Activated CD4-positive, alpha-beta memory T cell treated with anti-CD3 and anti-CD28 coated beads, Interleukin-2, amount 10 ng/mL, durations not matched to agents 7 days and 5 days (primary cell): Measurements from ENCODE around the gene SH2D4B. TPM values are rescaled to one million over a fixed set of nuclear protein-coding genes. Genes with fewer than 3 reads are reported as not detected.

Experiments used
- CTCF ChIA-PET: fragments of 350-600 bp; sonication (Branson Sonifier 250); formaldehyde crosslinking; loops from one replicate; lab custom pipeline; 2021; ENCODE audit warnings: antibody characterized with exemption, inconsistent platforms; lab: Charles Lee
- POLR2A ChIA-PET: fragments of 350-600 bp; sonication (Branson Sonifier 250); formaldehyde crosslinking; loops from one replicate; lab custom pipeline; 2021; ENCODE audit warnings: antibody characterized with exemption; lab: Charles Lee
- DNase-seq: peaks from one replicate; pipeline ENCODE4 v3.0.0-alpha.2; 2020
- H3K27ac Mint-ChIP-seq: one replicate; pipeline ENCODE4 v1.8.0; 2021; ENCODE audit warnings: mild to moderate bottlenecking, mixed read lengths
- H3K27me3 Mint-ChIP-seq: one replicate; pipeline ENCODE4 v1.8.0; 2021; ENCODE audit warnings: mixed read lengths
- H3K36me3 Mint-ChIP-seq: one replicate; pipeline ENCODE4 v1.8.0; 2021; ENCODE audit warnings: low read depth, mixed read lengths
- H3K4me1 Mint-ChIP-seq: one replicate; pipeline ENCODE4 v1.8.0; 2021; ENCODE audit warnings: mixed read lengths
- H3K4me3 Mint-ChIP-seq: one replicate; pipeline ENCODE4 v1.8.0; 2021; ENCODE audit warnings: mild to moderate bottlenecking, mixed read lengths
- H3K9me3 Mint-ChIP-seq: one replicate; pipeline ENCODE4 v1.8.0; 2021; ENCODE audit warnings: mixed read lengths
- total RNA-seq, 2 experiments: library from RNA; stranded (reverse); gene quantifications; one replicate each; pipeline ENCODE4 v1.2.3, GENCODE V29; 2021

SH2D4B gene
- total RNA-seq, 2 experiments from 2014 or later: 0.13 to 0.15 TPM

- DNase-seq: peak; percentile 70
- Mint-ChIP-seq H3K27me3 (no peaks in the 10 kb centered on the region), H3K4me1 (peaks cover 97% of the 10 kb centered on the region), H3K36me3 (peaks cover 74% of the 10 kb centered on the region), H3K9me3 (peaks cover 8% of the 10 kb centered on the region), H3K27ac (peak overlapping the region; percentile 92), H3K4me3 (peak overlapping the region; percentile 52)
- CTCF ChIA-PET: interaction anchor here (0.9 to 17.8 kb wide), 9 partner anchors 9 to 121 kb away, joined by 3 to 414 read pairs (median 4); partner anchors contain the start of genes PRXL2A and TSPAN14
- POLR2A ChIA-PET: interaction anchor here (0.8 to 11.4 kb wide), 9 partner anchors 12 to 55 kb away, joined by 3 to 333 read pairs (median 4); partner anchors contain the start of gene TSPAN14
These were observed 38.6 kb upstream of the SH2D4B start for GRCh38 chr10:80498833-80499741.

DNA sequence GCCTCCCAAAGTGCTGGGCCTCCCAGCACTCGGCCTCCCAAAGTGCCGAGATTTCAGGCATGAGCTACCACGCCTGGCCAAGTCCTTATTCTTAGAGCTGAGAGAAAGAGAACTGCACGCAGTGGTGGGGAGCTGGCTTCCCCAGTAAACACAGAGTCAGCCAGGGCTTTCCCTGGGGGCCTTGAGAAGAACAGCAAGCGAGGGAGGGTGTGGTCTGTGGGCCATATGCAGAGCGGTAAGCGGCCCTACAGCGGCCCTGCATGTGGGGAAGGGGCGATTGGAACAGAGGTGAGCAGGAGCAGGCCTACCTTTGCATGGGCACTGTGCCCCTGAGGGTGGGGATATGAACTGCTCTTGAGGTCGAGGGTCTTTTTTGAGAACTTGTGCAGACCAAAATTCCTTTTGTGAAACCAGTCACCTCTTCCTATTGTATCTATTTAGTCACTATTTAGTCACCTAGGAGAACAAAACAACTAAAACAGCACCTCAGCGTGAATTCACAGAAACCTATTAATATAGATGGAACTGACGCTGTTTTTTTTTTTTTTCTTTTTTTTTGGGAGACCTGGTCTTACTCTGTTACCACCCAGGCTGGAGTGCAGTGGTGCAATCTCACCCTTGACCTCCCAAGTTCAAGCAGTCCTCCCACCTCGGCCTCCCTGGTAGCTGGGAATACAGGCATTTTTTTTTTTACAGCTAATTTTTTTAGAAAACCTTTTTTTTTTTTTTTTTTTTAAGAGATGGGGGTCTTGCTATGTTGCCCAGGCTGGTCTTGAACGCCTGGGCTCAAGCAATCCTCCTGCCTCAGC, 36.9 kb upstream of the SH2D4B start:
- DNase-seq: no peak
- POLR2A ChIA-PET: interaction anchor here (0.8 to 11.4 kb wide), 5 partner anchors 9 to 57 kb away, joined by 3 to 333 read pairs (median 5); partner anchors contain the start of gene TSPAN14

DNA sequence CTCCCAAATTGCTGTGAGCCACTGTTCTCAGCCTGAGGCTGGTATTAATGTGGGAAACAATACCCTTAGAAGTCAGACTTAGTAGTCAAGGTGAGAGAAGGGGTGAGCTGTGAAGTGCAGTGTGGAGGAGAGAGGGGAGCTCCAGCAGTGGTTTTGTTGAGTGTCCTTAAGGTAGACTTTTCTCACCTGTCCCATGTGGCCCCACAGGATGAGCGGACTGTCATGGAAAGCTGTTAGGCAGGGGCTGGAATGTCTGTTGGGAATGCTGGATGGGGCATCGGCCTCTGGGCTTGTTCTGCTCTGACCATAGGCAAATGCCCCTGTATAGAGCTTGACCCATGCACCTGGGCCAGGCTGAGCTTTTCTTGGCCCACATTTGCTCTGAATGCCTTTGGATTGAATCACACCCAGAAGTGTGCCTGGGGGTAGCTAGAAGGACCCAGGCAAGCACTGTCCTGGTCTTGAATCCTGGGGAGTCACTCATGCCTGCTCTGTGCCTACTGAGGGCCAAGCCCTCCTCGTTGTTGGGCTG, 36.3 kb upstream of the SH2D4B start:
- CTCF ChIA-PET: interaction anchor here (0.7 to 17.8 kb wide), 7 partner anchors 10 to 241 kb away, joined by 3 to 414 read pairs (median 5); partner anchors contain the start of gene TSPAN14
- peaks cover 6% of the 10 kb centered on the region for H3K9me3 Mint-ChIP-seq
- H3K4me3 Mint-ChIP-seq: no peak overlapping the region
- DNase-seq: no peak
- H3K27ac Mint-ChIP-seq: peak overlapping the region; percentile 32
- H3K36me3 Mint-ChIP-seq: peaks cover 61% of the 10 kb centered on the region
- POLR2A ChIA-PET: interaction anchor here (0.8 to 11.4 kb wide), 5 partner anchors 9 to 58 kb away, joined by 3 to 333 read pairs (median 5); partner anchors contain the start of gene TSPAN14
- H3K27me3 Mint-ChIP-seq: no peaks in the 10 kb centered on the region
- peaks cover 96% of the 10 kb centered on the region for H3K4me1 Mint-ChIP-seq

More for the DNA sequence above, 36.9 kb upstream of the SH2D4B start:
- CTCF ChIA-PET: interaction anchor here (0.7 to 17.8 kb wide), 8 partner anchors 11 to 241 kb away, joined by 3 to 414 read pairs (median 4); partner anchors contain the start of genes PRXL2A and TSPAN14
- H3K36me3 Mint-ChIP-seq: peaks cover 67% of the 10 kb centered on the region
- H3K9me3 Mint-ChIP-seq: peaks cover 8% of the 10 kb centered on the region
- H3K27ac Mint-ChIP-seq: peak overlapping the region; percentile 92
- H3K4me3 Mint-ChIP-seq: peak overlapping the region; percentile 25
- H3K27me3 Mint-ChIP-seq: no peaks in the 10 kb centered on the region
- peaks cover 97% of the 10 kb centered on the region for H3K4me1 Mint-ChIP-seq

GRCh38 chr10:80501913-80502521, 35.7 kb upstream of the SH2D4B start:
- ChIA-PET CTCF (interaction anchor here (1.1 to 17.8 kb wide), 3 partner anchors 17 to 55 kb away, joined by 3 to 414 read pairs (median 318); partner anchors contain the start of gene TSPAN14), POLR2A (interaction anchor here (0.9 to 11.4 kb wide), 4 partner anchors 10 to 53 kb away, joined by 3 to 333 read pairs (median 53); partner anchors contain the start of gene TSPAN14)
- Mint-ChIP-seq H3K27me3 (no peaks in the 10 kb centered on the region), H3K27ac (peak overlapping the region; percentile 32), H3K4me1 (peaks cover 90% of the 10 kb centered on the region), H3K4me3 (no peak overlapping the region), H3K36me3 (peaks cover 55% of the 10 kb centered on the region), H3K9me3 (no peaks in the 10 kb centered on the region)
- DNase-seq: no peak

DNA sequence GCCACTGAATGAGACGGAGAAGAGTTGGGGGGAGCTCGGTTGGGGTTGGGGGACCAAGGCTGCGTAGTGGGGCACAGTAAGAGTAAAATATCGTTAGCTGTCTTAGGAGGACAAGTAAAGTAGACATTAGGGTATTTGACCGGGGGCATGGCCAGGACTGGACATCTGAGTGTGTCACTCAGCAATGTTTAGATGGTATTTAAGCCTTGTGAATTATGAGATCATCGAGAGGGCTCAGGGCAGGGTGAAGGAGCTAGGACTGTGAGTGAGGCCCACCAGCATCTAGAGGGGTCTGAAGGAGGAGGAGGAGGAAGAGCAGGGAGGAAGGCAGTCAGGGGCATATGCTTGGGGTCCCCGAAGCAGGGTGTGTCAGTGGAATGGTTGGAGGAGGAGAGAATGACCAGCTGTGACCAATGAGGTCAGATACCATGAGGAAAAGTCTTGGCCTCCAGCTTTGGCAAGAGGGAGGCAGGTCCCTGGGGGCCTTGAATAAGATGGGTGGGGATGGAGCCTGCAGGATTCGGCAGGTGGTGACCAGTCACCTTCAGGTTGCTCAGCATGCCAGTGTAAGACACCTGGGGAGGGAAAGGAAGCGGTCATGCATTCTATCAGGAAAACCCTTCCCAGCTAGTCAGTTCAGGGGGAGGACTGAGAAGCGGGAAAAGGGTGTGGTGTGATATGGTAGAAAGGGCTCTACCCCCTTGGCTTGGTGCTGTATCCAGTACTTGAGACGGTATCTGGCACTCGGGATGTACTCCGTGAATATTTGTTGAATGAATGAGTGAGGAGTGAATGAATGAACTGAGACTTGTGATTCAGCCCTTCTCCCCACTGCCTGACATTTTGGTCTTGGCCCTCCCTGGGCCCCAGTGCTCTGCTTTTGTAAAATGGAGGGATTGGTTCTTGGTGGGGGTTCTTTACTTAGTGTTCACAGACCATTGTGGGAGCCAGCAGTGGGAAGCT, 34.8 kb upstream of the SH2D4B start:
- no peaks in the 10 kb centered on the region for H3K9me3 Mint-ChIP-seq
- H3K4me3 Mint-ChIP-seq: no peak overlapping the region
- peak overlapping the region; percentile 74 for H3K27ac Mint-ChIP-seq
- H3K36me3 Mint-ChIP-seq: peaks cover 55% of the 10 kb centered on the region
- ChIA-PET CTCF (interaction anchor here (3.1 to 17.8 kb wide), 4 partner anchors 10 to 56 kb away, joined by 27 to 414 read pairs (median 191); partner anchors contain the start of gene TSPAN14), POLR2A (interaction anchor here (7.4 to 11.4 kb wide), 2 partner anchors 16 to 40 kb away, joined by 101 to 333 read pairs; partner anchors contain the start of gene TSPAN14)
- peaks cover 81% of the 10 kb centered on the region for H3K4me1 Mint-ChIP-seq
- no peaks in the 10 kb centered on the region for H3K27me3 Mint-ChIP-seq
- DNase-seq: no peak

DNA sequence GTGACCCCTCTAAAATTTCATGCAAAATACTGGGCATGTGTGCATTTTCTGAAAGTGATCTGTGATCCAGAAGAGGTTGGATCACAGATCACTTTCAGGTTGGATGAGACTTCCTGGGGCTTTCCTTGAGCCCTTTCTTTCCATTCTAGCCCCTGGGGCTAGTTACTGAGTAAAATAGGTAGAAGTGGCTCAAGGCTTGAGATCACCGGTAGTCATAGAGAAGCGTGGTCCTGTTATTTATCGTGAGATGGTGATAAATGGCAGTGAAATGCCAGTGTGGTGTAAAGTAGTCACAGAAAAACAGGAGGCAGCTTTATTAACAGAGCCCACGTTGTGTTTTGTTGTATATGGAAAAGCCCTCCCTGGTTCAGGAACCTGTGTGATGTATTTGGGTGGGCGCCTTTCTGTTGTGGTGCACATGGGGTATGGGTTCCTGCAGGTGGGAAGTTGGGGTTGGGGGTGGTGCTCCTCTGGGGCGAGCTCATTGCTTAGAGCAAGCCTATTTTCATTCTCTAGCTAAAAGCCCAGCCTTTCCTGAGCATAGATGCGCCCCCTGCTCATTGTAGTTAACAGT, 34.0 kb upstream of the SH2D4B start:
- Mint-ChIP-seq H3K9me3 (no peaks in the 10 kb centered on the region), H3K4me3 (no peak overlapping the region), H3K27ac (peak overlapping the region; percentile 74), H3K27me3 (no peaks in the 10 kb centered on the region), H3K36me3 (peaks cover 55% of the 10 kb centered on the region), H3K4me1 (peaks cover 73% of the 10 kb centered on the region)
- ChIA-PET CTCF (interaction anchor here (2.9 to 17.8 kb wide), 6 partner anchors 11 to 126 kb away, joined by 12 to 414 read pairs (median 46); partner anchors contain the start of gene TSPAN14), POLR2A (interaction anchor here (0.7 to 11.4 kb wide), 4 partner anchors 17 to 59 kb away, joined by 3 to 333 read pairs (median 13); partner anchors contain the start of gene TSPAN14)
- no peak for DNase-seq

DNA sequence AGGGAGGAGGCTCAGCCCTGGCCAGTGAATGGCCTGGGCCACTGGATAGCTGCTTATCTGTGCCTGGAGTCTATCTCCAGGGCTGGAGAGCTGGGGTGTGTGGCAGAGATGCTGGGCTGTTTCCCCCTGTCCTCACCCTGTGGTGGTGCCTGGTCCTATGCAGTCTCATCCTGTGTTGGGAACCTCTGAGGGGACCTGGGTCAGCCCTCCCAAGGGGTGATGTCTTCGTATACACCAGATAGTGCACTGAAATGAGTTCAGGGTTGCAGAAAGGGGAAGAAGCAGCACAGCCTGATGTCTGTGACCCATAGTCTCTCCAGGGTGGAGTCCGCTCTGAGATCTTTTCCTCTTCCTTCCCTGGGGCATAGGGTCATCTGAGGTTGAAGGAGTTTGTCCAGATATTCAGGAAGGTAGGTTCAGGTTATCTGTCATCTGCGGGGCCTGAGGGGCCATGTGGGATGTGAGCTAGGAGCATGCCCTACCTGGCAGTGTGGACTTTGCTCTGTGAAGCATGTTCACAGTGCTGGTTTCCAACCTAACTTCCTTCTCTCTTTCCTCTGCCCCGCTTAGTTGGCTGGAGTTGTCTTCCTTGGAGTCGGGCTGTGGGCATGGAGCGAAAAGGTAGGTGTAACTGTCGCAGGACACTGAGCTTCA, 33.4 kb upstream of the SH2D4B start:
- Mint-ChIP-seq H3K4me1 (peaks cover 67% of the 10 kb centered on the region), H3K9me3 (no peaks in the 10 kb centered on the region), H3K36me3 (peaks cover 57% of the 10 kb centered on the region), H3K27me3 (no peaks in the 10 kb centered on the region), H3K27ac (peak overlapping the region; percentile 74), H3K4me3 (no peak overlapping the region)
- DNase-seq: no peak
- ChIA-PET POLR2A (interaction anchor here (0.7 to 11.4 kb wide), 10 partner anchors 11 to 60 kb away, joined by 3 to 333 read pairs (median 7); partner anchors contain the start of gene TSPAN14), CTCF (interaction anchor here (1.7 to 17.8 kb wide), 10 partner anchors 12 to 126 kb away, joined by 4 to 414 read pairs (median 22); partner anchors contain the start of genes PRXL2A and TSPAN14)

DNA sequence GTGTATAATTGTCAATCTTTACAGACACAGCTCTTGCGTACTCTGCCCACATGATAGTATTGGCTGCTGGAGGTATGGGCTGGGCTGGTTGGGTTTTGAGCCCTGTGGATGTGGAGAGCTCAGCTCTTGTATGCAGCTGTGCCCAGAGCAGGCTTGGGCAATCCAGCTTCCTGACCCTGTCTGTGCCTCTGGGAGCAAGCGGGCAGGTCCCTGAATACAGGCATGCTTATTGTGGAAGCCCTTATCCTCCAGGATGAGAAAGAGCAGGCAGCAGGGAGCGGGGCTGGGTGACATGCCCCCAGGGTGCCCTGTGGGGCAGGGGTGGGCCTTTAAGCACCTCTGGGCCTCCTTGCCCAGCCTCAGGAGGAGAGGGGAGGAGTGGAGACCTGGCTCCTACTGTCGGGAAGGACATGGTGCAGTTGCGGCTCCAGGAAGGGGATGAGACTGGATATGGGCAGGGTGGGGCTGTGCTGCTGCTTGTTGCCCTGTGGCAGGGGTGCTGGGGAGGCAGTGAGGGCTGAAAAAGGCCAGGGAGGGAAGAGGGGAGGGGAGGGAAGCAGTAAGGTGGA, 32.7 kb upstream of the SH2D4B start:
- Mint-ChIP-seq H3K4me1 (peaks cover 64% of the 10 kb centered on the region), H3K36me3 (peaks cover 61% of the 10 kb centered on the region), H3K27me3 (no peaks in the 10 kb centered on the region), H3K4me3 (no peak overlapping the region), H3K27ac (peak overlapping the region; percentile 74), H3K9me3 (no peaks in the 10 kb centered on the region)
- DNase-seq: no peak
- ChIA-PET CTCF (interaction anchor here (1.0 to 17.8 kb wide), 27 partner anchors 8 to 244 kb away, joined by 3 to 414 read pairs (median 9); partner anchors contain the start of genes PRXL2A and TSPAN14), POLR2A (interaction anchor here (0.9 to 11.4 kb wide), 10 partner anchors 12 to 61 kb away, joined by 3 to 333 read pairs (median 7); partner anchors contain the start of gene TSPAN14)

- Mint-ChIP-seq H3K27ac (peak overlapping the region; percentile 18), H3K9me3 (no peaks in the 10 kb centered on the region), H3K4me3 (no peak overlapping the region), H3K27me3 (no peaks in the 10 kb centered on the region), H3K4me1 (peaks cover 62% of the 10 kb centered on the region), H3K36me3 (peaks cover 67% of the 10 kb centered on the region)
- ChIA-PET CTCF (interaction anchor here (0.6 to 17.8 kb wide), 33 partner anchors 7 to 245 kb away, joined by 3 to 414 read pairs (median 9); partner anchors contain the start of genes PRXL2A and TSPAN14), POLR2A (interaction anchor here (0.6 to 11.4 kb wide), 9 partner anchors 13 to 62 kb away, joined by 3 to 333 read pairs (median 7); partner anchors contain the start of gene TSPAN14)
- DNase-seq: no peak
These were observed 31.5 kb upstream of the SH2D4B start for GRCh38 chr10:80506189-80506575.
